Spinal cord (tissue), 10 donors: ENCODE data around the gene VDR. TPM values are rescaled to one million over a fixed set of nuclear protein-coding genes. Genes with fewer than 3 reads are reported as not detected.
A peak's percentile ranks its signal among the peaks of the same experiment; 100 is the strongest.

Experiments used
- DNase-seq, 6 donors: peaks; one replicate each; pipeline versions ENCODE4 v3.0.0 to v3.0.0-alpha.2; 2013 to 2015; ENCODE audit warnings: low spot score in 6 of 6, low read depth in 4 of 6
- H3K27ac ChIP-seq: one replicate; pipeline ENCODE4 v1.5.1; 2013; ENCODE audit warnings: low read depth, low read length, control low read depth
- H3K27me3 ChIP-seq: one replicate; pipeline ENCODE4 v1.6.1; 2013; ENCODE audit warnings: low read length; ENCODE audit not compliant: control insufficient read depth, insufficient read depth
- H3K36me3 ChIP-seq: one replicate; pipeline ENCODE4 v1.6.1; 2013; ENCODE audit warnings: low read length; ENCODE audit not compliant: control insufficient read depth, insufficient read depth
- H3K4me1 ChIP-seq: one replicate; pipeline ENCODE4 v1.6.1; 2013; ENCODE audit warnings: low read length; ENCODE audit not compliant: control insufficient read depth, insufficient read depth
- H3K4me3 ChIP-seq: one replicate; pipeline ENCODE4 v1.5.1; 2013; ENCODE audit warnings: low read depth, low read length, control low read depth
- H3K9me3 ChIP-seq: one replicate; pipeline ENCODE4 v1.6.1; 2013; ENCODE audit warnings: low read length; ENCODE audit not compliant: control insufficient read depth, insufficient read depth
- WGBS: methylation state at CpG from one replicate; pipeline ENCODE4 v1.1.5; 2013; ENCODE audit warnings: missing lambda C conversion rate; ENCODE audit not compliant: insufficient coverage; 5-methylcytosine and 5-hydroxymethylcytosine counted together
- polyA plus RNA-seq, 2 donors: library from polyadenylated mRNA; unstranded; fragments of 120-200 nt; gene quantifications; one replicate each; pipeline ENCODE4 v1.2.1, GENCODE V29; 2013; ENCODE audit not compliant: insufficient read length in 2 of 2
- total RNA-seq, 2 donors: library from RNA; depleted of rRNA in 1 of 2; stranded (reverse); fragments of 120-200 nt in 1 of 2; fragments of >200 nt in 1 of 2; gene quantifications; one replicate each; pipeline versions ENCODE4 v1.2.3 to v1.2.4, GENCODE V29; 2013 to 2014
- donor health status: healthy.

The VDR gene
- total and polyA plus RNA-seq, 4 donors = 0.17 to 0.50 (median 0.39) TPM

DNA sequence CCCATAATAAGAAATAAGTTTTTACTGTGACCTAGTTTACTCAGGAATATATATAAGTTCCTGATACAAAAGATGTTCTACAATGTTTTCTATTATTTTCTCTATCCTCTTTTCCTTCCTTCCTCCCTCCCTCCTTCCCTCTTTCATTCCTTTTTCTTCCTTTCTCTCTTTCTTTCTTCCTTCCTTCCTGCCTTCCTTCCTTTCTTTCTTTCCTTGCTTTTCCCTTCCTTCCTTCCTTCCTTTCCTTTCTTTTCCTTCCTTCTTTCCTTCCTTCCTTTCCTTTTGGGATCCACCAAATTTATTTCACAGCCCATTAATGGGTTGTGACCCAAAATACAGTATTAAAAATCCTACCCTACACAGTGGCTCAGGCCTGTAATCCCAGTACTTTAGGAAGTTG lies 3.9 kb upstream of the VDR start:
- no peak overlapping the region for H3K27ac ChIP-seq
- H3K4me3 ChIP-seq = no peak overlapping the region
- H3K4me1 ChIP-seq = peaks cover 19% of the 10 kb centered on the region
- no peak for DNase-seq
- H3K27me3 ChIP-seq = peaks cover 24% of the 10 kb centered on the region
- H3K36me3 ChIP-seq = no peaks in the 10 kb centered on the region
- no peaks in the 10 kb centered on the region for H3K9me3 ChIP-seq

DNA sequence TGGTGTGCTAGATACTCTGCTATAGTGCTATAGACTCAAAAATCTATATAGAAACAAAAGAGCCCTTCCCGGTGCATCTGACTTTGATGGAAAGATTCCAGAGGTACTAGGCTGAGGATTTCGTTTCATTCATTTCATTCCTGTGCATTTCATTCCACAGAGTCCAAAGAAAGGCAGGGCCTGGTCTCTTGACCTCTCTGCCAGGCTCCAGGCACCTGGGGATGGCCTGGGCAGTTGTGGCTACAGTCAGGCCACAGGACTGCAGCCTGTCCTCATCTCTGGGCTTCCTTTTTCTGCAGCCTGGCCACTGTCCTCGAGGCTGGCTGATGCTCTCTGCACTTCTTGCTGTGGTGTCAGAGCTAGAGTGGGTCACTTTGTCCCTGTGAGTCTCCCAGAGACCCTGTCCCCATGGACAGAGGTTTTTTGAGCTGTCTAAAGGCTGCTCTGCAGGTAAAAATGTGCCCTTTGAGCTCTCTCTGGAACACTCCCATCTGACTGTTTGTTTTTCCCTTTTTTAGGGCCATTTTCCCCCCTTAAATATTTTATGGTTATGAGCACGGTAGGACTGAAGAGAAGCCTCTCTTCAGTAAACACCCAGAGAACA lies 3.2 kb upstream of the VDR start:
- Histone ChIP-seq H3K4me3 (no peak overlapping the region), H3K9me3 (no peaks in the 10 kb centered on the region), H3K27ac (no peak overlapping the region), H3K27me3 (peaks cover 32% of the 10 kb centered on the region), H3K4me1 (peaks cover 22% of the 10 kb centered on the region), H3K36me3 (no peaks in the 10 kb centered on the region)
- 56% methylated on average over 2 of the region's 4 CpGs for WGBS
- no peak for DNase-seq

DNA sequence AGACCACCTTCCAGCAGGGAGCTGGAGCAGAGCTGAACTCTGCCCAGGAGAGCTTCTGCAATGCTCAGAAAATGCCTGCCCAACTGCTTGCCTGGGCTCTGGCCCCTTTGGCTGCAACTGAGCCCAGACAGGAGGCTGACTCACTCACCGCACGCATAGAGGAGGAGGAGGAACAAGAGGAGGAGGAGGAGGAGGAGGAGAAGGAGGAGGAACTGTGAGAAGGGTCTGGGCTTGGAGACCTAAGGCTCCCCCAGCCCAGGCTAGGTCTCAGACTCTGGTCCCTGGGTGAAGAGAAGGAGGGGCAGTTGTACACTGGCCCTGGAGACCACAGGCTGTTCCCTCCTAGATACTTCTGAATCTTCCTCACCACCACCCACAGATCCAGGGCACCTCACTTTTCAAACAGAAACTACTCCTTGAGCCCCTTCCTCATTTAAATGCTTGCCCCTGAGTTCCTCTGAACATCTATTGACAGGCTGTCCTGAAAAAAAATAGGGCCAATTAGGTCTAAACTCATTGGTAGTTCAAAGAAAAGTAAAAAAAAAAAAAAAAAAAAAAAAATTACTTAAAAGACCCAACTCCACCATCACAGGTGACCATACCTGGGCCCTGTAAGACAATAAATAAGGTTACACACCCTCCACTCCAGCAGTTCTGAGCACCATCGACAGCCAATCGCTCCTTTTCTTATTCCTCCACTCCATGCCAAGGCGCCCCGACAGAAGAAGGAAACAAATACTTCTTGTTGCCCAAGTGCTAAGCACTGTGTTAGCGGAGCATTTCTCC lies 674 bp downstream of the VDR start:
- H3K9me3 ChIP-seq = no peaks in the 10 kb centered on the region
- no peak for DNase-seq
- H3K4me1 ChIP-seq = peaks cover 22% of the 10 kb centered on the region
- H3K36me3 ChIP-seq = no peaks in the 10 kb centered on the region
- H3K27ac ChIP-seq = no peak overlapping the region
- peak overlapping the region; percentile 49 for H3K4me3 ChIP-seq
- 3% methylated on average over 7 of the region's 7 CpGs for WGBS
- H3K27me3 ChIP-seq = peaks cover 54% of the 10 kb centered on the region

DNA sequence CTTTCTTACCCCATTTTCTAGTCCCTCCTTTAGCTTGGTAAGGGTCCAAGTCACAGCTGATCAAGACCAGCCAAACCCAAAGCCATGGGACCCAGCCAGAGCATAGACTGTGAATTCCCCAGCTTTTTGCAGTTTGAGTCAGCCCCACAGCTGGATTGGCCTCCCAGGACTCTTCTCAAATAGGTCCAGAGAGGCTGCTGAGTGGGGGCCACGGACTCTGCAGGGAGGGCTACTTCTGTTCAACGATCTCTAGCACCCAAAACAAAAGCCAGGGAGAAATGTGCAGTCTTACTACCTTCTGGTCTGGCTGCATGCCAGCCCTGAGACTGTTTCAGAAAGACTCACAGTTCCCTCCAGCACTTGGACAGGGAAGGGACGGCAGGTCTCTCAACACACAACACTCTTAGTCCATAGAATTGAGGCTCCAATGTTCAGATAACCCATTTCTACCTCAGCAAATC lies 1.6 kb downstream of the VDR start:
- Histone ChIP-seq H3K36me3 (no peaks in the 10 kb centered on the region), H3K4me1 (peaks cover 22% of the 10 kb centered on the region), H3K27me3 (peaks cover 54% of the 10 kb centered on the region), H3K4me3 (no peak overlapping the region), H3K9me3 (no peaks in the 10 kb centered on the region), H3K27ac (no peak overlapping the region)
- WGBS = 64% methylated on average over 3 of the region's 3 CpGs
- no peak for DNase-seq

DNA sequence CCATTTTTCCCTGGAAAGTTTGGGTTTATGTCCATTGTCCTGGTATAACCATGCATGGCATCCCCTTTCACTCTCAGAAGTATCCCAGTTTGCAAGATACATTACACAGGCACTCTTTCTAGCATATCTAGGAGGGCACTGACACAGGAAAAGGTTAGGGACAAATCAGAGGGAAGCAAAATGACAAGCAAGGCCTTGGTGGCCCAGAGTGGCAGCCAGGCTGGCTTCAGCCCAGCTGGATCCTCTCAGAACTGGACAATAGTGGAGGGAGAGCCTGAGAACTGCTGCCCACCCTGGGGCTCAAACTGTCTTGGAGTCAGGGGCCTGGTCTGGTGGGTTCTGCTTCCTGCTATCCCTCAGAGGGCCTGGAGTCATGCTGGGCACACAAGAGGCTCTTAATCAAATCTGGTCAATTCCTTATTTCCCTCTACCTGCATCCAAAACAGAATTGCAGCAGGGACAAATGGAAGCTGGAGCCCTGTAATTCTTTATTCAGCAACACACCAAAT lies 2.6 kb downstream of the VDR start:
- Histone ChIP-seq H3K36me3 (no peaks in the 10 kb centered on the region), H3K27me3 (peaks cover 54% of the 10 kb centered on the region), H3K27ac (no peak overlapping the region), H3K4me3 (no peak overlapping the region), H3K4me1 (peaks cover 22% of the 10 kb centered on the region), H3K9me3 (no peaks in the 10 kb centered on the region)
- no peak for DNase-seq

DNA sequence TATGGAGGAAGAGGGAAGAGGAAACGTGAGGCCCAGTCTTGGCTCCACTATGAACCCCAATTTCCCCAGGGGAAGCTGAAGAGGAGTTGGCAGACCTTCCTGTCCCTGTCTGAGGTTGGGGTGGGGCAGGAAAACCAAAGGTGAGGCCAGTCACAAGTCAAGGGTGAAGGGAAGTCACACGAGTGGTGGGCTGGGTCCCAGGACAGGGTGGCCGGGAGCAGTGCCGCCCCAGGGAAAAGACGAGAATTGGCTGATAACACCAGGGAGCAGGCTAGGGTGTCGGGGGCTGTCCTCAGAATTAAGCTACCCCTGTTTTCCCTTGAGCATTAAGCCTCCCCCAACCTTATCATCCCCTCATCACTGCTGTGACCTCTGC lies 3.1 kb downstream of the VDR start:
- DNase-seq = no peak
- WGBS = 82% methylated on average over 4 of the region's 6 CpGs
- Histone ChIP-seq H3K27me3 (peaks cover 52% of the 10 kb centered on the region), H3K36me3 (no peaks in the 10 kb centered on the region), H3K27ac (no peak overlapping the region), H3K9me3 (no peaks in the 10 kb centered on the region), H3K4me1 (peaks cover 22% of the 10 kb centered on the region), H3K4me3 (no peak overlapping the region)

DNA sequence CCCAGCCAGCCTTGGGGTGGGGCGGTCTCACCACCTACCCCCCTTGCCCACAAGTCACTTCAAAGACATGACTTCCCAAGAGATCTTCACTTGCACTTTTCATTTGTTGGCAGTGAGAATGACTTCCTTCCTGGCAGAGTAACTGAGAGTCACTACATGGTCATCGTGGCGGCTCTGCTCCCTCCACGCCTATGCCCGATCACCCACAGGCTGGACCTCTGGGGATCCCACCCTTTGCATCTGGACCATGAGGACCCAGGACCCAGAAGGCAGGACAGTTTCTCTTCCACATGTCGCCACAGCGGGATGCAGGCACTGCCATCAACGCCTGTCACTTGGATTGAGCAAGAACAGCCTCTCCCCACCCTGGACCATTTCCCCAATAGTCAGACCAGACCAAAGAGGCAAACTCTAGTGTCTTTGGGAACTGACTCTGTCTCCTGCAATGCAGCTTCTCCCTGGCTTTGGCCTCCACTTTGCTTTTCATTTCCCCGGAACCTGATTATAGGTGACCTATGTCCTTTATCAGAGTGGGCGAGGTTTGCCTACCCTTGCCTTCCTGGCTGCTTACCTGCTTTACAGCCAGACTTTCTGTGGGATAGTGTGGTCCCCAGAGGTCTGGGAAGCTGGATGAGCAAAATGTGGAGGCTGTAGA lies 3.6 kb downstream of the VDR start:
- Histone ChIP-seq H3K36me3 (no peaks in the 10 kb centered on the region), H3K4me3 (no peak overlapping the region), H3K4me1 (peaks cover 22% of the 10 kb centered on the region), H3K9me3 (no peaks in the 10 kb centered on the region), H3K27me3 (peaks cover 55% of the 10 kb centered on the region), H3K27ac (no peak overlapping the region)
- 85% methylated on average over 9 of the region's 10 CpGs for WGBS
- no peak for DNase-seq

DNA sequence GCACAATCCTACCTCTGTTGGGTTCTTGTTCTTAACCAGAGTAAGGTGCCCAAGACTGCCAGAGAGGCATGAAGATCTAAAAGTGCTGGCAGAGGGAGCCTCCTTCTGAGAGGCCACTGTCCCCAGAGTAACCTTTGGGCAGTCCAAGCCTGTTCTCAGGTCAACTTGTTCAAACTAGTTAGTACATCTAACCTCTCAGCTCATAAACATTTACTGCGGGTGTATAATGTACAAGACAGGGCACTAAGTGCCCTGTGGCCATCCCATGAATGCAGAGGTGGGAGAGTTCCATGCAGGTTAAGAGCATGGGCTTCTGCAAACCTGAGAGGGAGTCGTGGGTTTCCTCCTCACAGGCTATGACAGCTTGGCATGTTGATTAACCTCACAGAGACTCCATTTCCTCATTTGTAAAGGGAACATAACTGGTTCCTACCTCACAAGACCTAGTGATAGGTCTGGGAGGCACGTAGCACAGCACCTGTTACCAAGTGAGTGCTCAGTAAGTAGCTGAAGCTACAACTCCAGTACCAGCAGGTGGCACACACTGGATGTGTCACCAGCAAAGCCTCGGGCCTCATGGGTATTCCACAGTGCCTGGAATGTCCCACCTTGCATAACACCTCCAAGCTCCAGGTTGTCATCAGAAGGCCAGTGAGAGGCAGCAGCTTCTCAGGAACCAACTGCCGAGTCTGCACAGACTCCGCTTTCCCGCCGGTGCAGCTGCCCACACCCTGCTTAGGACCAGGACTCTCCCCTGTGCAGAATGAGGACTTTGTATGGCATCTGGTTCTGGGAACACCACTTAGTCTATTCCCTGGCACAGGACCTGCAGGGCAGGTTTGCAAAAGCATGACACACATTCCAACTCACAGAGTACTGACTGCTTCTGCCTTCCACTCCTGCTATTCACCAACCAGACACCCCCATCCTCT lies 4.4 kb downstream of the VDR start:
- Histone ChIP-seq H3K4me3 (no peak overlapping the region), H3K9me3 (no peaks in the 10 kb centered on the region), H3K36me3 (no peaks in the 10 kb centered on the region), H3K4me1 (peaks cover 19% of the 10 kb centered on the region), H3K27ac (no peak overlapping the region), H3K27me3 (peaks cover 49% of the 10 kb centered on the region)
- 76% methylated on average over 6 of the region's 8 CpGs for WGBS
- no peak for DNase-seq

DNA sequence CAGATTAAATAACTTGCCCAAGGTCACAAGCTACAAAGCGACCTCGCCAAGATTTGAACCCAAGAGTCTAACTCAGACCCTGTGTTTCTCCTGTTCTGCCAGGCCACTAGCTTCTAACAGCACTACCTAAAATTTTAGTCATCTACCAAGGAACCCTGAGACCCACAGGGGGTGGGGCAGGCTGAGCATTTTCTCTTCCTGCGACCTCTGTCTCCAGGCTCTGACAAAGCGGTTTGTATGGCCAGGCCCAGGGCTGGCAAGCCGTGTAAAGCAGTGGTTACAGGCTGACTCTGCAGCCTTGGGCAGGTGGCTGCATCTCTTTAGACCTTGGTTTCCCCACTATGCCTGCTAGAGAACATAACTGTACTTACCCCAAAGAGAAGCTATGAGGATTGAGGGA lies 5.3 kb downstream of the VDR start:
- WGBS = 88% methylated on average over 5 of the region's 5 CpGs
- Histone ChIP-seq H3K4me3 (no peak overlapping the region), H3K27me3 (peaks cover 40% of the 10 kb centered on the region), H3K27ac (no peak overlapping the region), H3K4me1 (peaks cover 10% of the 10 kb centered on the region), H3K36me3 (no peaks in the 10 kb centered on the region), H3K9me3 (no peaks in the 10 kb centered on the region)
- DNase-seq = no peak
